Neural cell (in vitro differentiated cells): ENCODE data around the gene PCNX2. TPM values are rescaled to one million over a fixed set of nuclear protein-coding genes. Genes with fewer than 3 reads are reported as not detected.

Source experiments
- H2AFZ ChIP-seq: fragments of 200-600, 300-800 bp; sonication (generic), shearing (Covaris generic); 2 replicates; pipeline ENCODE4 v1.6.0; 2014; ENCODE audit warnings: low read depth, mild to moderate bottlenecking, antibody characterized with exemption, low read length, moderate library complexity
- H3F3A ChIP-seq: fragments of 200-600 bp; shearing (Covaris generic); 2 replicates; pipeline ENCODE4 v1.6.1; 2016; ENCODE audit warnings: mild to moderate bottlenecking, moderate library complexity, mixed read lengths, antibody characterized with exemption, low read length; ENCODE audit not compliant: insufficient read depth, poor library complexity, severe bottlenecking
- H3K27ac ChIP-seq: fragments of 200-600, 300-800 bp; sonication (generic), shearing (Covaris generic); 2 replicates; pipeline ENCODE4 v1.5.1; 2014; ENCODE audit warnings: mild to moderate bottlenecking, low read length, moderate library complexity
- H3K27me3 ChIP-seq: fragments of 300-800, 200-600 bp; sonication (generic), shearing (Covaris generic); 2 replicates; pipeline ENCODE4 v1.6.0; 2014; ENCODE audit warnings: mild to moderate bottlenecking, low read depth, low read length, moderate library complexity; ENCODE audit not compliant: insufficient read depth
- H3K36me3 ChIP-seq: fragments of 300-800, 200-600 bp; sonication (generic), shearing (Covaris generic); 2 replicates; pipeline ENCODE4 v1.5.1; 2014; ENCODE audit warnings: mild to moderate bottlenecking, antibody characterized with exemption, low read length, moderate library complexity; ENCODE audit not compliant: insufficient read depth
- H3K4me2 ChIP-seq: fragments of 300-800, 200-600 bp; sonication (generic), shearing (Covaris generic); 2 replicates; pipeline ENCODE4 v1.6.0; 2014; ENCODE audit warnings: mild to moderate bottlenecking, low read length
- H3K4me3 ChIP-seq: fragments of 300-800, 200-600 bp; sonication (generic), shearing (Covaris generic); 2 replicates; pipeline ENCODE4 v1.5.1; 2014; ENCODE audit warnings: mild to moderate bottlenecking, low read length, moderate library complexity
- H3K79me2 ChIP-seq: fragments of 200-600 bp; shearing (Covaris generic); replicated peaks from 2 replicates; pipeline ENCODE4 v1.6.0; 2014; ENCODE audit warnings: mild to moderate bottlenecking, low read length, moderate library complexity; ENCODE audit not compliant: insufficient read depth
- H3K9ac ChIP-seq: fragments of 300-800, 200-600 bp; sonication (generic), shearing (Covaris generic); 2 replicates; pipeline ENCODE4 v1.6.1; 2016; ENCODE audit warnings: mild to moderate bottlenecking, low read length, mixed read lengths
- H3K9me2 ChIP-seq: fragments of 200-600 bp; shearing (Covaris generic); 2 replicates; pipeline ENCODE4 v1.6.1; 2016; ENCODE audit warnings: mild to moderate bottlenecking, low read length, mixed read lengths; ENCODE audit not compliant: insufficient read depth
- H3K9me3 ChIP-seq: fragments of 200-600, 300-800 bp; sonication (generic), shearing (Covaris generic); 2 replicates; pipeline ENCODE4 v1.6.1; 2016; ENCODE audit warnings: mild to moderate bottlenecking, mixed run types, low read length, moderate library complexity, mixed read lengths
- H4K20me1 ChIP-seq: fragments of 200-600 bp; shearing (Covaris generic); 2 replicates; pipeline ENCODE4 v1.6.1; 2016; ENCODE audit warnings: mild to moderate bottlenecking, mixed run types; ENCODE audit not compliant: insufficient read depth
- CTCF ChIP-seq: fragments of 450-650 bp; IDR thresholded peaks from 2 replicates; pipeline ENCODE4 v1.5.1; 2014; ENCODE audit warnings: antibody characterized with exemption, mild to moderate bottlenecking, moderate library complexity; ENCODE audit not compliant: poor library complexity, severe bottlenecking
- EP300 ChIP-seq: fragments of 450-650 bp; conservative IDR thresholded peaks from 2 replicates; pipeline ENCODE4 v1.6.1; 2014; ENCODE audit warnings: antibody characterized with exemption, mild to moderate bottlenecking, moderate library complexity; ENCODE audit not compliant: poor library complexity, severe bottlenecking
- EZH2 ChIP-seq: fragments of 200-600, 300-800 bp; shearing (Covaris generic), sonication (generic); IDR thresholded peaks from 2 replicates; pipeline ENCODE4 v1.6.1; 2014; ENCODE audit warnings: antibody characterized with exemption, low read length, borderline replicate concordance, mild to moderate bottlenecking; ENCODE audit not compliant: insufficient read depth, poor library complexity, severe bottlenecking
- MXI1 ChIP-seq: fragments of 450-650 bp; conservative IDR thresholded peaks from 2 replicates; pipeline ENCODE4 v1.6.1; 2014; ENCODE audit warnings: antibody characterized with exemption, mild to moderate bottlenecking; ENCODE audit not compliant: poor library complexity, severe bottlenecking
- POLR2AphosphoS5 ChIP-seq: IDR thresholded peaks from 2 replicates; pipeline ENCODE4 v1.6.1; 2012
- RAD21 ChIP-seq: fragments of 450-650 bp; conservative IDR thresholded peaks from 2 replicates; pipeline ENCODE4 v1.6.1; 2014; ENCODE audit warnings: antibody characterized with exemption, mild to moderate bottlenecking, moderate library complexity
- REST ChIP-seq: IDR thresholded peaks from 2 replicates; pipeline ENCODE4 v1.6.1; 2012; ENCODE audit warnings: borderline replicate concordance
- SMC3 ChIP-seq: fragments of 450-650 bp; conservative IDR thresholded peaks from 2 replicates; pipeline ENCODE4 v1.6.1; 2014; ENCODE audit warnings: antibody characterized with exemption, mild to moderate bottlenecking, moderate library complexity; ENCODE audit not compliant: poor library complexity
- TAF1 ChIP-seq: IDR thresholded peaks from 2 replicates; pipeline ENCODE4 v1.6.1; 2012; ENCODE audit warnings: low read depth
- polyA plus RNA-seq: library from polyadenylated mRNA; depleted of rRNA; stranded (reverse); fragments of >200 nt; gene quantifications from 2 replicates; pipeline ENCODE4 v1.2.3, GENCODE V29; 2014

PCNX2 gene
- polyA plus RNA-seq, 1 donor from 2014 or later = 17.2 TPM

- Histone ChIP-seq H3K79me2 (no peaks in the 10 kb centered on the region), H3K9me2 (no peaks in the 10 kb centered on the region), H3K9ac (no peak overlapping the region), H3F3A (no peaks in the 10 kb centered on the region), H3K27ac (no peak overlapping the region), H3K4me2 (no peak overlapping the region), H3K9me3 (no peaks in the 10 kb centered on the region), H3K4me3 (no peak overlapping the region), H3K36me3 (peaks cover 12% of the 10 kb centered on the region), H2AFZ (no peak overlapping the region), H3K27me3 (no peaks in the 10 kb centered on the region), H4K20me1 (no peaks in the 10 kb centered on the region)
- TF ChIP-seq CTCF = no peak
- no peak for TF ChIP-seq REST
- TF ChIP-seq MXI1 = no peak
- no peak for TF ChIP-seq RAD21
- TF ChIP-seq EP300 = no peak
- no peak for TF ChIP-seq EZH2
- TF ChIP-seq TAF1 = no peak
- no peak for TF ChIP-seq POLR2AphosphoS5
- TF ChIP-seq SMC3 = no peak
These were observed 307.8 kb downstream of the PCNX2 start for GRCh38 chr1:232987774-232988140.

GRCh38 chr1:232987046-232987773 lies 308.3 kb downstream of the PCNX2 start:
- no peak overlapping the region for H3K4me3 ChIP-seq
- H2AFZ ChIP-seq = no peak overlapping the region
- no peaks in the 10 kb centered on the region for H3F3A ChIP-seq
- TF ChIP-seq EP300 = no peak
- no peak for TF ChIP-seq REST
- TF ChIP-seq MXI1 = no peak
- TF ChIP-seq SMC3 = no peak
- TF ChIP-seq TAF1 = no peak
- TF ChIP-seq EZH2 = no peak
- TF ChIP-seq CTCF = no peak
- TF ChIP-seq RAD21 = no peak
- TF ChIP-seq POLR2AphosphoS5 = no peak
- H3K4me2 ChIP-seq = no peak overlapping the region
- H3K27me3 ChIP-seq = no peaks in the 10 kb centered on the region
- H3K9me3 ChIP-seq = no peaks in the 10 kb centered on the region
- no peaks in the 10 kb centered on the region for H3K79me2 ChIP-seq
- no peaks in the 10 kb centered on the region for H4K20me1 ChIP-seq
- H3K9me2 ChIP-seq = no peaks in the 10 kb centered on the region
- peaks cover 12% of the 10 kb centered on the region for H3K36me3 ChIP-seq
- no peak overlapping the region for H3K9ac ChIP-seq
- H3K27ac ChIP-seq = no peak overlapping the region
